NOMO-1 treated with DMSO at 0.1 percent for 48 hours (cell line): Measurements from ENCODE around the gene SPINT3.

Source experiments
- DNase-seq: peaks from one replicate; lab custom pipeline; 2025; ENCODE audit not compliant: unreplicated experiment; lab: John Stamatoyannopoulos, UW

The SPINT3 gene

GRCh38 chr20:45462711-45463509 is 52.5 kb downstream of the SPINT3 start:
- no peak for DNase-seq
